HG03378 (cell line): ENCODE data around the gene GLDN.

ENCODE experiments used
- ATAC-seq: cut with Tn5 transposase; IDR thresholded peaks from one replicate; pipeline ENCODE4 v1.9.1; 2021; ENCODE audit warnings: mild to moderate bottlenecking, moderate library complexity; ENCODE audit not compliant: unreplicated experiment

Gene GLDN

DNA sequence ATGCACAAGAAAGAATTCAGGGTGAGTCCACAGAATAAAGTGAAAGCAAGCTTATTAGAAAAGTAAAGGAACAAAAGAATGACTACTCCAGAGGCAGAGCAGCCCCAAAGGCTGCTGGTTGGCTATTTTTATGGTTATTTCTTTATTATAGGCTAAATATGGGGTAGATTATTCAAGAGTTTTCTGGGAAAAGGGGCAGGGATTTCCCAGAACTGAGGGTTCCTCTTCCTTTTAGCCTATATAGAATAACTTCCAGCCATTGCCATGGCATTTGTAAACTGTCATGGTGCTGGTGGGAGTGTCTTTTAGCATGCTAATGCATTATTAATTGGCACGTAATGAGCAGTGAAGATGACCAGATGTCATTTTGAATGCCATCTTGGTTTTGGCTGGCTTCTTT is 13.6 kb downstream of the GLDN start:
- no peak for ATAC-seq

DNA sequence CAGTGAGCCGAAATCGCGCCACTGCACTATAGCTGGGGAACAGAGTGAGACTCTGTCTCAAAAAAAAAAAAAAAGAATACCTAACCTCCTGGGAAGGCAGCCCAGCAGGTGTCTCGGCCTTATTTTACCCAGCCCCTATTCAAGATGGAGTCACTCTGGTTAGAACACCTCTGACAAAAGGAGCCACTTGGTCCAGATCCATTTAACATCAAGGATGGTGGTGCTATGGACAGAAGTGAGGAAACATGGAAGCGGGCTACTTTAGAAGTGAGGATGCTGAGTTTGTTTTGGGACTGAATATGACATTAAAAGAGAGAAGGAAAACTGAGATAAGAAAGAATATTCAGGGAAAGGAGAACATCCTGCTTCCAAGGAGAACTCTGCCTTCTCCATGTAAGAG is 14.7 kb downstream of the GLDN start:
- no peak for ATAC-seq

DNA sequence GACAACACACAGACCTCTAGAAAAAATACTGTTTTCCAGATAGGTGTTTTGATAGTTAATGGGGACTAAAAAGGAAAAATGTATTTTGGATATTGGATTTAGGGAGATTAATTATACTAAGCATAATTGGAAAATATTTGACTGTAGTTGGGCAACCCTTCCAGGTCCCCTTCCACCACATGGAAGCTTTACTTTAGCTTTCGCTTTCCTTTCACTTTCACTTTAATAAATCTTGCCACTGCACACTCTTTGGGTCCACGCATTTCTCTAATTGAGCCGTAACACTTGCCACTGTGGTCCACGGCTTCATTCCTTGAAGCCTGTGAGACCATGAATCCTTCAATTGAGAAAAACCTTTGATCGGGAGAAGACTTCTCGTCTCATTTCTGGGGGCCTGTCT is 15.5 kb downstream of the GLDN start:
- ATAC-seq = no peak

DNA sequence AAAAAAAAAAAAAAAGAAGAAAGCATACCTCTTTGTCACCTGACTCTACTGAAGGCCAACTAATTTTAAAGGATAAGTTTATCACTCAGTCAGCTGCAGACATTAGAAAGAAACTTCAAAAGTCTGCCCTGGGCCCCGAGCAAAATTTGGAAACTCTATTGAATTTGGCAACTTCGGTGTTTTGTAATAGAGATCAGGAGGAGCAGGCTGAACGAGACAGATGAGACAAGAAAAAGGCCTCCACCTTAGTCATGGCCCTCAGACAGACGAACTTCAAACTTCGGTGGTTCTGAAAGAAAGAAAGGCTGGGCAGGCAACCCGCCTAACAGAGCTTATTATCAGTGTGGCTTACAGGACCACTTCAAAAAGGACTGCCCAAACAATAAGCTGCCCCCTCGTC is 18.5 kb downstream of the GLDN start:
- ATAC-seq = no peak

DNA sequence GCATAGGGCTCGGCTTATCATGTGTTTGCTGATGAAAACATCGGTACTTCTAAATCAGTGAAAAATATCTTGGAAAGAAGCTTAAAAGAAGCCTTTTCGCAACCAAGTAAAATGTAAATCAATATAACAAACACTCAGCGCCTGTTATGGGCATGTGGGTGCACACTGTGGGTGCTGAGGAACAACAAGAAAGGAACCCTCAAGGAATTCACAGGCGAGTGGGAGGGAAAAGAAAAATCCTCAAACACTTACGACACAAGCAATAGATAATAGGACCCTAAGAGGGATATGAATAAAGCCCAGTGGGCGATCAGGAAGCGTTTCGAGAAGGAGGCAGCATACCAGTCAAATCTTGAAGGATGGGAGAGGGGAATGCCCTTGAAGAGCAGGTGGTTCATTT is 21.9 kb downstream of the GLDN start:
- ATAC-seq = no peak

DNA sequence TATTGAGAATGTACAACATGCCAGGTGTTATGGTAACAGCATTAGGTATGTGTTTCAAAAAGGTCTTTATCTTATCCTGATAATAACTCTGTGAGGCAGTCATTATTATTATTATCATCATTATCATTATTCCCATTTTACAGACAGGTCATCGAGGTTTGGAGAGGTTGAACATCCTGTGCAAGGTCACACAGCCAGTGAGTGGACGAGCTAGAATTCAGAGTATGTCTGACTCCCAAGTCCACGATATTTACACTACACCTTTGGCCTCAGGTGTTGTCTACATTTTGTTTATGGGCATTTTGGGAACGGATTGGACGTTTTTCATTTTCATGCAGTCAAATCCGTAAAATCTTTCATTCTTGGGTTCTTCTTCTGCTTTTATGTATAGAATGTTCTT is 24.0 kb downstream of the GLDN start:
- no peak for ATAC-seq

DNA sequence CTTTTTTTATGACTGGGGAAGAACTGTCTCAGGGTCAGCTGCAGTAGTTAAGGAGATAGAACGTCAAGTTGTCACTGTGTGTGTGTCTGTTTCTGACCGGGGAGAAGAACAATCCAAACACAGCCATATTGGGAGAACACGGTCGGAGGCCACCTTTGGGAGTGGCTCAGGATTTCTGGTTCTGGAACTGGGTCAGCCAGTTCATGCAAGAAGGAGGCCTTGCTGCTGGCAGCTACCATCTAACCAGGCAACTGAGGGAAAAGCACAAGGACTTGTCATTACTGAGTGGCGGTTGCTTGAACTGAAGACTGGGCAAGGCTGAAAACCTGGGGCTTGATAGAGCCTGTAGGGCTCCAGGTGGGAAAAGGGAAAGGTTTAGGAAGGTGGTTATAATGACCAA is 24.6 kb downstream of the GLDN start:
- no peak for ATAC-seq

DNA sequence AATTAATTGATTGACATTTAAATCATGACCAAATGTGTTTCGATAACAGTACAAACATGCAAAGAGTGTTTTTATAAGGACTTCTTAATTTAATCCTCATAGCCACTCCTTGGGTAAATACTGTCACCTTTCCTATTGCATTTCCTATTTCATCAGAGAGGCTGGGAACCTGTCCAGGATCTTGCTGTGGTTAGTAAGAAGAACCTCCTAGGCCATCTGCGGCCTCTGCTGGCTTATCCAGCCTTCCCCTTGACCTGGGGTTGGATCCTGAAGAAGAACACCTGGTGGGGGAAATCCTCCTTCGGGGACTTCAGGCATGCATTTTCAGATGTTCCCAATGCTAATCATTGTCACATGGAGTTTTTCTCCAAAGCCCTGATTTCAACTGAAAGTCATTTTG is 25.5 kb downstream of the GLDN start:
- ATAC-seq = no peak

DNA sequence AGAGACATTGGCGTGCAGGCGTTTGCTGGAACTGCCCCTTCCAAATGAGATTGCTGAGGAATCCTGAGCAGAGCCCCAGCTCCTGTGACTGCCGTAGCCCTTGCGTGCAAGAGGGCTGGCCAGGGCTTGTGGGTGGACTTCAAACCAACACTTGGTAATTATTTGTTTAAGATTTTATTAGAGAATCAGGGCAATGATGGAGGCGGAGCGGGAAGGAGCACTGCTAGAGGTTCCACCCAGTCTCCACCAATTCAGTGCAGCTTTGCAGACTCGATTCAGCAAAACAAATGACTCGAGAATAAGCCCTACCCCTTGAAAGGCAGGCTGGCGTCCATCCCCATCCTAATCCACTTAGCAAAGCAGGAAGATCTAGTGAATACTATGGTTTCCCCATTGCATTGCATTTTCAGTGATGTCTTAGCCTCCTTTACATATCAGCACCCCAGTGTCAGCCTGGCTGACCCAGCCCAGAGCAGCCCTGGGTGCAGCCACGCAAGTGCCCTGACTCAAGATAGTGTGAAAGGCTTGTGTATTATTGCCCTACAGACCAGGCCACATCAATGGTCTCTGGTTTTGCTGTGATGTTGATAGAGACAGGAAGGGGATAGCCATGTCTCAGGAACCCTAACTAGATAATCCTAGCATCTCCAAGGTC is 26.0 kb downstream of the GLDN start:
- no peak for ATAC-seq

DNA sequence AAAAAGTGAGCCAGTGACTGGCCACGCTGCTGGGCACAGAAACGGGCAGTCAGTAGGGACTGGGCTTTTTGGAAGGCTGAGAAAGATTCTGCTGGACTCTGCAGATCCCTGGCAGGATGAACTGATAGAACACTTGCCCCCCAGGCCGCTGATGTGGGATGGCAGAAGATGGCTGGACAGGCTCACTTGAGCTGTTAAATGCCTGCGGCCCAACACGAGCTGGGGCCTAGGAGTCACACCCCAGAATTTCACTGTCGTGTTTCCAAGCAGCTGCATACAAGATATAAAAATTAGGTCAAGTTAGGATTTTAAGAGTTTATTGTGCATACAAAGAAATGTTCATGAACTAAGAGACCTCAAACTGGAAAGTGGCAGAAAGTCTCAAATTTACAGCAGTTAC is 26.9 kb downstream of the GLDN start:
- ATAC-seq = no peak

DNA sequence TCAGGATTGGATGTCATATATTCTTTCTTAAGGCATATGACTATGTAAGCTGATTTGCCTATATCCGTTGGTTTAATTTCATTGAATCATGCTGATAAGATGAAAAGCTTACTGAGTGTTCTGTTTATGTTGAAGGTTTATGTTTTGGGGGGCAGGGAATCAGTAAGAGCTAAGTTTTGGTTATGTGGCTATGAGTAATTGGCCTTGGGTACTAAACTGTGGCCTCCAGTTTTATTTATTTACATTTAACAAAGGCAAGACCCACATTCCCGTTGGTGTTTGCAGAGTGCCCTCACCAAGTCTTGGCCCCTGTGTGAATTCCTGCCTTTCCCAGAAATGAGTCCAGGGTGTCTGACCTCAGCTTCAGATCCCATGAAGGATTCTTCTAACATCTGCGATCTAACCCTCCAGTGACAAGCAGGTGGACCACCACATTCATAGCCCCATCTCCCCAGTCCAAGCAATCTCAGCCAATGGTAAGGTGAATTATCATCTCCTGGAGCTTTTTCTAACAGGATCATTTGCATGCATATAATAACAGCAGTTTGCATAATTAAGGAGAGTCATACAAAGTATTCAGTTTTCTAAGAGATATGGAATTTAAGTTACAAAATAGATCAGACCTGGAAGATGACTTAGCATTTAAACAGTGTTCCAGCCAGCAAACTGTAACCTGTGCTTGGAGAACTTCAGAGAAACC is 27.4 kb downstream of the GLDN start:
- no peak for ATAC-seq

DNA sequence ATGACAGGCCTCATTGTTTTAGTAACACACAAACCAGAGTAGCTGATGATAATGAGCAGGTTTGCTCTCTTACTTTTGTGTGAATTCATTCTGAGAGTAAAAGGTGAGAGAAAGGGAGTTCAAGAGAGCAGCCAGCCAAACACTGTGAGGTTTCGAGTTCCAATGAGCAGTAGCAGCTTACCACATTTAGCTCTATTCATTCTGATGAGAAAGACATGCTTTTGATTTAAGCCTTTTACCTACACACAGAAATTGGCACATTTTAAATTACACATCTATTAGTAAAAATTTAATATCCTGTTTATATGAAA is 28.0 kb downstream of the GLDN start:
- ATAC-seq = no peak

DNA sequence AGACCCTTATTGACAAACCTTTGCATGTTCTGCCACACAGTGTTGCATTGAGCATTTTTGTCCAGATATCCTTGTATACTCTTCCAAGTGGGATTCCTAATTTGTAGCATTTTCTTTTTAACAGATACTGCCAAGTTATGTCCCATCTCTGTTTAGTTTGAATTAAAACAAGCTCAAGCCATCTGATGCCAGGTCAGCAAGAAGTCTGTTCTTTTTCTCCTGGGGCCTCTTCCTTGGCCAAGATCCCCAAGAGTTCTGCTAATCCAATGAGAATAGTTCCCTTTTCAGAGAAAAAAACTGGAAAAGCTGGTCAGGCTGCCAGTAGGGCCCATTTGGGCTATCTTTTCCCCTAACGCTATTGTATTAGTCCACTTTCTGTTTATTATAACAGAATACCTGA is 29.8 kb downstream of the GLDN start:
- ATAC-seq = no peak

DNA sequence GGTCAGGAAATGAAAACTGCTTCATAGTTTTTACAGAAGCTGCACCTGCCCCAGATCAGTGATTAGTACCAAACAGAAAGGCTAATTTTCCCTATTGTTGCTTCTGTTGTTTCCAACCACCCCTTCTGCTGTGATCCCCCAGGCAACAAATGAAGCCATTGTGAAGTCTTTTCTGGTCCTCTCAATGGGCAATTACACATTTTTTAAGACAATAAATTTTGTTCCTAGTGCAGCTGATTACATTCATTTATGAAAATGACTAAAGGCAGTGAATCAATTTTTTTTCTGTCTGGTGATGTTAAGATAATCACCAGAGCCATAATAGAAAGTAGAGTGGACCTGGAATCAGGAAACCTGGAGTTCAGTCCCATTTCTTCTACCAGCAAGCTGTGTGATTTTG is 32.7 kb downstream of the GLDN start:
- ATAC-seq = no peak

DNA sequence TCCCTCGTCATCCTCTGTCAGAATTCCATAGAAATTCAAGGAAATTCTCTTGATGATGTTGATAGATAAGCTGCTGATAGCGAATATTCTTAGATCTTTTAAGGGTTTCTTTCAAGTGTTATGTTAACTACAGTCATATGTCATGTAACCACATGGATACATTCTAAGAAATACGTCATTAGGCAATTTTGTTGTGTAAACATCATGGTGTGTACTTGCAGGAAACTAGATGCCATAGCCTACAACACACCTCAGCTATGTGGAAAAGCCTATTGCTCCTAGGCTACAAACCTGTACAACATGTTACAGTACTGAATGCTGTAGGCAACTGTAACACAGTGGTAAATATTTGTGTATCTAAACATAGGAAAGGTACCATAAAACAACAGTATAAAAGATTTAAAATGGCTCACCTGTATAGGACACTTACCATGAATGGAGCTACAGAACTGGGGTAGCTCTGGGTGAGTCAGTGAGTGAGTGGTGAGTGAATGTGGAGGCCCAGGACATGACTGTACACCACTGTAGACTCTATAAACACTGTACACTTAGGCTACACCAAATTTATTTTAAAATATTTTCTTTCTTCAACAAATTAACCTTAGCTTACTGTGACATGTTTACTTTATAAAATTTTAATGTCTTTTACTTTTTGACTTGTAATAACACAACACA is 34.6 kb downstream of the GLDN start:
- ATAC-seq = no peak

DNA sequence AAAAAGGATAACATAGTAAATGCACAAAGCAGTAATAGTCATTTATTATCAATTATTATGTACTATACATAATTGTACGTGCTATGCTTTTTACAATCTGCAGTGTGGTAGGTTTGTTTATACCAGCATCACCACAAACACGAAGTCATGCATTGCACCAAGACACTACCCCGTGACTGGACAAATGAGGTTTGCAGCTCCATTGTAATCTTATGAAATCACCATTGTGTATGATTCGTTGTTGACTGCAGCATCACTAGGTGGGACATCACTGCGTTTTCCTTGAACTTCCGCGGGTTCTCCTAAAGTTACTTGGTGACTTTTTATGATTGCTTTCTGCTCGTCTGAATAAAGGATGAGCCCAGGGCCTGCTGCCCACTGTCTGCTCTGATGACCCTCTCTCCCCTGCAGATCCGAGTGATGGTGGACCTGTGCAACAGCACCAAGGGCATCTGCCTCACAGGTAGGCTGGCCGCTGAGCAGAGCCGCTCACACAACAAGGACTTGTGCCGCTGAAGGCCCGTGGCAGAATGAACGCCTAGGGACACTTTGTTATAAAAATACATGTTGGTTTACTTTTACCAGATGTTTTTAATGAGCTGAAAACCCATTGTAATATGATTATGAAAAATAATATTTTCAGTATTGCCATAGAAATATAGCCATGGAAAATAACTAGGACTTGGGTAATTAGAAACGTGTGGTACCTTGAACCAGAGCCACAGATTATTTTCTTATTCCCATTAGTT is 35.8 kb downstream of the GLDN start:
- ATAC-seq = no peak

DNA sequence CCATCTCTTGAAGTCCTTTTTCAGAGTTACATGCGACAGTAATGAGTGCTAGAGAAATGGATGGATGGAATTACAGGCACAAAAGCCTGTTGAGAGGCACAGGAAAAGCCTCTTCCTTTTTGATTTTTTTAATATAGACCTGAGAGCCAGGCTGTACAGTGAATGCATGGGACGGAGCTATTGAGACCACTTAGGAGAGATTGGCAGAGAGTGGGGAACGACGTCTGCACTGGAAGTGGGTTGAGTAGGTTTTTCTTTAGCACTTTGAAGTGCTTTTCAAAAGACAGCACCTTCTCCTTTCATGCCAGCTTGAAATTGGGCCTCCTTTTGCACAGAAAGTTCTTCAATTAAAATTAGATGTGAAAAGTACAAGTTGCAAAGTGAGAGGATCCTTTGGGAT is 37.0 kb downstream of the GLDN start:
- ATAC-seq = no peak

DNA sequence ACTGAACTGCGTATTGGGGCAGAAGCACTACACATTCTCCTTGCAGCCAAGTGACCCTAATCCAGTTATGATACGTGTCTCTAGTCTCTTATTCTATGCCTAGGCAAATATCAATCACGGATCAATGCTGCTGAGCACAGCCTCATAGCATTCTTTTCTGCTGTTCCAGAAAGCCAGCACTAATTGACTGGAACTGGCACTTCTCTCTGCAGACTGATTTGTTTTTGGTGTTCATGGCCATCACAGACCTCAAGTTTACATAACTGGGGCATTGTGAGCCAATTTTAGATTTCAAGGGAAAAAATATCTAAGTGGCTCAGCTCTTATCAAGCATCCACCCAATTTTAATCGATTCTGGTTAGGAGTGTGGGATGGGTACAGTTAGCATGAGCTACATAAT is 37.9 kb downstream of the GLDN start:
- no peak for ATAC-seq

DNA sequence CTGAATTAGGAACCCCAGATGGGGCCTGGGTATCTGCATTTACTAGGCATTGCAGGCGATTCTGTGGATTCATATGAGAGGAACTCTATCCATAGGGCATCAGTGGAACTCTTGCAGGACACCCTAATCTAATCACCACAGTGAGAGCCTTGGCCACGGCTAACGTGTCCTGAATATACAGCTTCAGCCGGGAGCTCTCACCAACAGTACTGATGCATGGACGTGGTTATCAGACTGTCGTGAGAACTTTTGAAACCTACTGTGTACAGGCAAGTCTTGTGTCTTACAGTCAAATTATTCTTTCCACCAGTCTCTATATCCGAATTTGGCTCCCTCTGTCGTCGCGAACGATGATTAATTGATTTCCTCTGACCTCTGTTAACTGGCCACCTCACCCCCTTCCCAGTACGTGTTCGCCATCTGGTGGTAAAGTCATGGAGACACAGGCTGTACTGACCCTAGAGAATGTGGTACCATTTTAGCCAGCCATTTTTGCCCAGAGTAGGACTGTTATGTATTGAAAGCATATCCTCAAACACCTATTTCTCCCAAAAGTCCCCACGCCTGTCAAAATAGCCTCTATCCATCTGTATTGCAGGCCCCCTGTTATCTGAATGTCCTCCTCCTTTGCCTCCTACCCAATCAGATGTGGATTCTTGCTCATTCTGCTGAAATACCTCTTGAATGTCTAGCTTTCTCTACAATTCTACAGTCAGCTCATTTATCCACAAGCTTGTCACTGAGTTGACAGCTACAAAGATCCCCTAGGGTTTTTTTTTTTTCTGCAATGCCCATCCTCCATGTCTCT is 39.7 kb downstream of the GLDN start:
- ATAC-seq = peak; percentile 72

DNA sequence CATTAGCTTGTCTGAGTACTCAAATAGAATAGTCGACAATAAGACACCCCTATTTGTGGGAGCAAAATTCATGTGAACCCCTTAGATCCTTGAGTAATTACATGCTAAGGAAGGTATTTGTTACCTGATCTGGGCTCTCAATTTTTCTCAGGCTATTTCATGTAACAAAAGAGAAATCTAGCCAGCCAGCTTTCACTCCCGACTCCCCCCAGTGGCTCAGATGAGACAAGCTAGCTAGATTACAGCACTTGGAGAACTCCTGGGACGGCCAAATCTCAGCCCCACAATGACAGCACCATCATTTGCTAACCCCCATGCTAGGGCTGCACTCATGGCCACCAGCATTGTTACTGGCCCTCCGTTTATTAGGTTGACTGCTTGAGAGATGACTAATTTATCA is 41.3 kb downstream of the GLDN start:
- no peak for ATAC-seq

DNA sequence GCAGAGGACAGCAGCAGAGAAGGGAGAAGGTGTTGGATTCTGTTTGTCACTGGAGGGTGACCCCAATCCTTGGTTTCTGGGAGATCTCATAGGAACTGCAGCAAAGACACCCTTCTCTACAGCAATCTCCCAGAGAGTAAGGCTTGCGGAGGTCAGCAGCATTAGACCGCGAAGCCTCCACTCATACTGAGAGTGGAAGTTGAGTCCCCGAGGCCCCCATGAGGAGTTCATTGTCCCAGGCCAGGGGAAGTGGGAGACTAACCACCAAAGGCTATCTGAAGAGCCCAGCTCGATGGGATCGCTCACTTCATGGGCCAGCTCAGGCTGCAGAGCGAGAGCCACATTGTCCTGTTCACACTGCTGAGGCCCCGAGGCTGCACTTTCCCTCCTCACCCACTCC is 44.6 kb downstream of the GLDN start:
- no peak for ATAC-seq
